NCI-H1694 treated with DMSO at 0.1 percent for 48 hours (cell line): Measurements from ENCODE around the gene TMPRSS4.

Experiments used
- DNase-seq: peaks from one replicate; lab custom pipeline; 2025; lab: John Stamatoyannopoulos, UW

The TMPRSS4 gene

GRCh38 chr11:118155776-118156530 is 79.1 kb downstream of the TMPRSS4 start:
- no peak for DNase-seq

GRCh38 chr11:118156531-118157185 is 79.8 kb downstream of the TMPRSS4 start:
- no peak for DNase-seq

GRCh38 chr11:118157186-118157895 is 80.5 kb downstream of the TMPRSS4 start:
- no peak for DNase-seq

GRCh38 chr11:118161786-118162185 is 84.9 kb downstream of the TMPRSS4 start:
- no peak for DNase-seq

DNA sequence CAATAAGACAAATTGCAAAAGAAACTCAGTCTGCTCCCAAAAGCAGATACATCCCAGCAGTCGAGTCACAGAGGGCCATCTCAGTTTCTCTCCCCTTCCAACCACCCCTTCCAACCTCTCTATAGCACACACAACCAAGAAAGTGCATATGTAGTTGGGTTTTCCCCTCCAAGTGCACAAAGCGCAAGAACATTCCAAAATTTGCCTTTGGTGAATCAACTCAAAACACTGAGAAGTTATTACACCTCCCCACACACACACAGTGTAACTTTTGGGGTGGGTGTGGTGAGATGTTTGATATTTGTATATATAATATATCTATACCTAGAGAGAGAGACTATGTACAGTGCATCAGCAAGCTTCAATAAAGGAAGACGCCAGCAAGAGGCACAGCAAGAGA is 86.0 kb downstream of the TMPRSS4 start:
- DNase-seq: no peak

DNA sequence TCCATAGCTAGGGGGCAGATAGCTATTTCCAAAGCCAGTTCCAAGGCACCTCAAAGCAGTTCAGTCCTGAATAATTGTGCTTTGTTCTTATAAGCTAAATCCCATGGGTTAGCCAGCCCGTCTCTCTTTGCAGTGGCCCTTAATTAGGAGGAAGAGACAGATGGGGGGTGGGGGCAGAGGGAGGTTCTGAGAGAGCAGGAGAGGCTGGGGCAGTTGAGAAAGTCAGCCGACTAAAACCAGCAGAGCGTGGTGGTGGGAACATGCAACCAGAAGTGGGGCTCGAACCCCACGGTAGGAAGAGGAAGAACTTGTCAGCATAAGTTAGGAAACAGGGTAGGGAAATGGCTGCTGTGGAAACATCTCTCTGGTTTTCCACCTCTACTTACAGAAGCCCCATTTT is 86.6 kb downstream of the TMPRSS4 start:
- no peak for DNase-seq

DNA sequence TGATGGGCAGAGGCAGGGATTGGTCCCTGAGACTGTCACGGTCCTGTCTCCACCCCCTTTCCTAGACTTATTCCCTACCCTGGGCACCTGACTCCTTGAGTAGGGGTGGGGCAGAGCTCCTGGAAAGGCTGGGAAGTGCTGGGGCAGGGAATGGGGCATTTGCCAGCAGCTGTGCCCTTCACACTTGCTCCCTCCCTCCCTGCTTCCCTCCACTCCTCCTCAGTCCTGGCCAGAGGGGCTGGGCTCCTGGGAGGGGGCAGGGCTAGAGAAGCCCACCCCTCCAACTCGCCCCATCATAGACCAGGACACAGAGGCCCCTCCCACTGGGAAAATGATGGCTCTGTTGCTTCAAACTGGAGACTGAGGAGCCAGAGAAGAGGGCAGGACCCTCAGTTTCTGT is 88.0 kb downstream of the TMPRSS4 start:
- DNase-seq: no peak

DNA sequence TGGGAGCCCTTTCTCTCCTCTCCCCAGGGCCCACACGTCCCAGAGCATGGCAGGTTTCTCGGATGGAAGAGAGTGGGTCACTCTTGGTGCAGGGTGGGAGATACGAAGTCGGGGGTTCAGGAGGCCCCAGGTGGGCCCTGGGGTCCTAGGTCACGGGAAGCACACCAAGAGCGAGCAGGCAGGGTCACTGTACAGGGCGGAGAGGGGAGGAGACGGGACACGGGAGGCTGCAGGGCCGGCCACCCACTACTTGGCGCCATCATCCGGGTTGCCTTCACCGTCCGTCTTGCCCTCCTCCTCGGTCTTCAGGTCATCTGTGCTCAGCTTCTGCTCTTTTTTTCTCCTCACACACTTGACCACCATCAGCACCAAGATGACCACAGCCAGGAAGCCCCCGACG is 89.8 kb downstream of the TMPRSS4 start:
- no peak for DNase-seq

GRCh38 chr11:118167253-118167652 is 90.4 kb downstream of the TMPRSS4 start:
- DNase-seq: no peak

GRCh38 chr11:118167906-118168305 is 91.0 kb downstream of the TMPRSS4 start:
- DNase-seq: no peak

- no peak for DNase-seq
Measured at GRCh38 chr11:118168316-118168715, 91.4 kb downstream of the TMPRSS4 start.

DNA sequence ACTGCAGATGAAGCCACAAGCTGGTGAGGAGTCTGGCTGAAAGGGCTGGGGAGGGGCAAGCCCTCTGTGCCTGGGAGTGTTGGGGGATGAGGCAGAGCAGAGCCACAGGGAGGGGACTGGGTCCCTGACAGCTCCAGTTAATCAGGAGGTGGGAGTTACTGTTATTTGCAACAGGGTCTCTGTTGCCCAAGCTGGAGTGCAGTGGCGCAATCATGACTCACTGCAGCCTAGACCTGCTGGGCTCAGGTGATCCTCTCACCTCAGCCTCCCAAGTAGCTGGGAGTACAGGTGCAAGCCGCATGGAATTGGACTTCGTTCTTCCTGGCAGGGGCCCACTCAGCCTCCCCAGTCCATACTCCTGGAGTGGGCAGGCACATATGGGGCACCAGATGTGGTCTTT is 91.9 kb downstream of the TMPRSS4 start:
- DNase-seq: no peak

DNA sequence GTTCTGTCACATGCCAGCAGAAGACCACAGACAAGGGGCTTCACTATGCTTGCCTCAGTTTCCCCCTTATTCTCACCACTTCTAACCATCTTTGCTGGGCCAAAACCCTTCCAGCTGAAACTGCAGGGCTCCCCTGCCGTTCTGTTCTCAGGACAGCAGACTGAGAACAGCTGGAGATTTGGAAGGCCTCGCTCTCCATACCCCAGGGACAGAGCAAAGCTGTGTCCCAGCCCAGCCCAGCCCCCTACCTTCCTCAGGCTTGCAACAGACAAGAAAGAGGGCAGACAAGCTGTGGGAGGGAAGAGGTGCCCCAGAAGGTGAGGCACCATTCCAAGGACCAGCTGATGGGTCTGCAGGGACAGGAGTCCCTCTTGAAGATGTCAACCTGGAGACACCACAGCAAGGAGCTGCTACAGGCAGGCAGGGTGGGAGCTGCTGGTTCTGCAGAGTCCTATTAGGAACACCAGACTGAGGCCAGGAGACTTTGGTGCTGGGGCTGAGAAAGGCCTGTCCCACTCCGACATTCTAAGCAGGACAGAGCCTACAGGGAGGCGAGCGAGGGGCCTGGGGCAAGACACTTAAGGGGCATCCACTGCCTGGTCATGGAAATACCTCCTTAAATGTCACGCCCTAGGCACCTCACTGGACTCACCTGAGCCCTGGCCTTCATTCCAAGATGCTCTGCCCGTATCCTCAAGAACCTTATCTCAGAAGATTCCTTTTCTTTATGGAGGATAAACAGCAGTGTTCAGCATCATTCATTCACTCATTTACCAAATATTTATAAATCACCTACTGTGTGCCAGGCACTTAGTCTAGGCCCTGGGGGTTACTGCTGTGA is 92.6 kb downstream of the TMPRSS4 start:
- DNase-seq: no peak

DNA sequence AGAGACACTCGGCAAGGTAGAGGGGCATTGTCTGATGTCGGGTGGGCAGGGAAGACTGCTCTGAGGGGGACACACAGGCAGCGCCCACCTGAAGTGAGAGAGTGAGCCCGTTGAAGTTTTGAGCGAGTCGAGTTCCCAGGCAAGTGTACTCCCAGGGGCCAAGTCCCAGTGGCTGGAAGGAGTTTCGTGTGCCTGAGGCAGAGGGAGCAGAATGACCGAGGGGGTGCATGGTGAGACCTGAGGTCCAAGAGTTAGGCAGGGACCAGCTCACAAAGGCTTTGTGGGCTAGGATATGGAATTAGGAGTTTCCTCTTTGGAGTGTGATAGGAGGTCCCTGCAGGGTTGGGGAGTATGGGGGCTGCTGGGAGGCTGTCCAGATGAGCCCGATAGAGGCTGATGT is 93.4 kb downstream of the TMPRSS4 start:
- DNase-seq: no peak

GRCh38 chr11:118170882-118171268 is 94.0 kb downstream of the TMPRSS4 start:
- no peak for DNase-seq
